ENCODE measurements around the gene ATG5.
"Not testable (repeated sequence)": the region's sequence is repeated elsewhere in the genome, so short reads cannot be mapped to it uniquely, and the experiment has no call there.

Gene ATG5

GRCh38 chr6:106243261-106243660, 82.3 kb downstream of the ATG5 start:
- FAIRE-seq = no peak
- no peak for DNase-seq (ENCODE audit: insufficient read length, low spot score)
- no peak for TF ChIP-seq CTCF (IDR thresholded peaks at IDR 0.05; ENCODE audit: insufficient read depth, missing control alignments)

- no peak for DNase-seq (ENCODE audit: insufficient read length, low spot score)
- FAIRE-seq = no peak
- TF ChIP-seq CTCF (IDR thresholded peaks at IDR 0.05; ENCODE audit: insufficient read depth, missing control alignments) = no peak
Observed at GRCh38 chr6:106241498-106241897, 84.1 kb downstream of the ATG5 start.

- no peak for TF ChIP-seq CTCF (IDR thresholded peaks at IDR 0.05; ENCODE audit: insufficient read depth, missing control alignments)
- DNase-seq (ENCODE audit: insufficient read length, low spot score) = no peak
- FAIRE-seq = no peak
Observed at GRCh38 chr6:106237286-106237685, 88.3 kb downstream of the ATG5 start.

- FAIRE-seq; DNase-seq (ENCODE audit: insufficient read length, low spot score): not testable (repeated sequence)
Observed at GRCh38 chr6:106229876-106230445, 95.6 kb downstream of the ATG5 start.

- FAIRE-seq (no peak), DNase-seq (ENCODE audit: insufficient read length, low spot score) (no peak)
- no peak for TF ChIP-seq CTCF (IDR thresholded peaks at IDR 0.05; ENCODE audit: insufficient read depth, missing control alignments)
Observed at GRCh38 chr6:106227612-106228507, 97.7 kb downstream of the ATG5 start.

- DNase-seq (ENCODE audit: insufficient read length, low spot score) (no peak), FAIRE-seq (no peak)
- no peak for TF ChIP-seq CTCF (IDR thresholded peaks at IDR 0.05; ENCODE audit: insufficient read depth, missing control alignments)
Observed at GRCh38 chr6:106226676-106227075, 98.9 kb downstream of the ATG5 start.

- TF ChIP-seq CTCF (IDR thresholded peaks at IDR 0.05; ENCODE audit: insufficient read depth, missing control alignments) = no peak
Observed at GRCh38 chr6:106225581-106225980, 100.0 kb downstream of the ATG5 start.

More at GRCh38 chr6:106225581-106225980, 100.0 kb downstream of the ATG5 start:
- no peak for FAIRE-seq
- DNase-seq (ENCODE audit: insufficient read length, low spot score) = no peak

Data from D721Med (cell line).